Muscle of leg (tissue), 11 donors: ENCODE results near the gene RGS3. TPM values are rescaled to one million over a fixed set of nuclear protein-coding genes. Genes with fewer than 3 reads are reported as not detected.
"Not testable (repeated sequence)": the region's sequence is repeated elsewhere in the genome, so short reads cannot be mapped to it uniquely, and the experiment has no call there.

ENCODE experiments used
- DNase-seq: peaks from one replicate; pipeline ENCODE4 v3.0.0; 2013
- H3K27ac ChIP-seq: one replicate; pipeline ENCODE4 v1.5.1; 2013; ENCODE audit warnings: mild to moderate bottlenecking, low read length, control low read depth
- H3K27me3 ChIP-seq: one replicate; pipeline ENCODE4 v1.6.1; 2013; ENCODE audit warnings: low read length; ENCODE audit not compliant: control insufficient read depth, insufficient read depth
- H3K36me3 ChIP-seq: one replicate; pipeline ENCODE4 v1.6.1; 2013; ENCODE audit warnings: low read length; ENCODE audit not compliant: control insufficient read depth, insufficient read depth
- H3K4me1 ChIP-seq: one replicate; pipeline ENCODE4 v1.6.1; 2013; ENCODE audit warnings: low read length; ENCODE audit not compliant: control insufficient read depth, insufficient read depth
- H3K4me3 ChIP-seq: one replicate; pipeline ENCODE4 v1.5.1; 2013; ENCODE audit warnings: low read length, control low read depth
- H3K9me3 ChIP-seq: replicated peaks from 2 replicates; pipeline ENCODE4 v1.6.1; 2013; ENCODE audit warnings: low read depth, low read length; ENCODE audit not compliant: control insufficient read depth
- WGBS: methylation state at CpG from one replicate; pipeline ENCODE4 v1.1.5; 2013; ENCODE audit warnings: missing lambda C conversion rate; ENCODE audit not compliant: insufficient coverage; 5-methylcytosine and 5-hydroxymethylcytosine counted together
- polyA plus RNA-seq, 8 donors: library from polyadenylated mRNA; unstranded; fragments of 120-200 nt; gene quantifications; one replicate each; pipeline versions ENCODE4 v1.2.1 to v1.2.3, GENCODE V29; 2013; ENCODE audit warnings: inconsistent platforms in 1 of 8, low replicate concordance in 1 of 8; ENCODE audit not compliant: insufficient read length in 8 of 8, insufficient read depth in 1 of 8
- total RNA-seq: library from RNA; stranded (reverse); fragments of 120-200 nt; gene quantifications from one replicate; pipeline ENCODE4 v1.2.4, GENCODE V29; 2013

RGS3 gene
- total and polyA plus RNA-seq, 9 donors = 38.0 to 63.3 (median 49.1) TPM

DNA sequence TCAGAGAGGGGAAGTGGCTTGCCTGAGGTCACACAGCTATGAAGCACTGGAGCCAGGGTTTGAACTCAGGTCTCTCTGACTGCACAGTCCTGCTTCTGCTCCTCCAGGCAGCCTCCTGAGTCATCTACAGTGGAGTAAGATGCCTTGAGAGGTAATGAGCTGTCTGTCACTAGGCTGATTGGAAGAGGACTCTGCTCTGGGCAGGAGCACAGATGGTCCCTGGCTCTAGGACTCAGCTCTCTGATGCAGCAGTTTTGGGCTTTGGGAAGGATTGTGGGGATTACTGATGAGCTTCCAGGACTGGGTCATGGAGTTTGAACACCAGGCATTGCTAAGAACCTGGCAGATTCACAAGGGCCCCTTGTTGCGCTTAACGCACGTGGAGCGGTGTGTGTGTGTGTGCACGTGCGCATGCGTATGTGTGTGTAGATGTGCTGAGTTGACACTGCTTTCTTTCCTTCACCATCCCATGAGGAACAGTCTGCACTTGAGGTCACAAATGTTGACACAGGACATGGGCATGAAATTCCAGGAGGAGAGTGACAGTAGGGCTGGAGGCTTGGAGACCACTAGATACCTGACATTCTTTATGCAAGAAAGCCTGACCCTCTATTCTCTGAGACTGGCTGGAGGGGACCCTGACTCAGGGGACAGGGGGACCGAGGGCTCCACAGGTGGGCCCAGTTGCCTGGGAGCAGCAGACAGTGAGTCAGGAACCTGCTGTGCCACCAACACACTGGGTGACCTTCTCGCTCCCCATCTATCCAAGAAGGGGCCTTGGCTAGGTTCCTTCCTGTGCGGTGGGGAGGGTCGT lies 170.5 kb downstream of the RGS3 start:
- WGBS = 41% methylated on average over 3 of the region's 11 CpGs
- no peaks in the 10 kb centered on the region for H3K27me3 ChIP-seq
- H3K4me3 ChIP-seq = no peak overlapping the region
- H3K9me3 ChIP-seq = no peaks in the 10 kb centered on the region
- peak overlapping the region; percentile 39 for H3K27ac ChIP-seq
- peak; percentile 50 for DNase-seq
- H3K36me3 ChIP-seq = no peaks in the 10 kb centered on the region
- peaks cover 48% of the 10 kb centered on the region for H3K4me1 ChIP-seq

DNA sequence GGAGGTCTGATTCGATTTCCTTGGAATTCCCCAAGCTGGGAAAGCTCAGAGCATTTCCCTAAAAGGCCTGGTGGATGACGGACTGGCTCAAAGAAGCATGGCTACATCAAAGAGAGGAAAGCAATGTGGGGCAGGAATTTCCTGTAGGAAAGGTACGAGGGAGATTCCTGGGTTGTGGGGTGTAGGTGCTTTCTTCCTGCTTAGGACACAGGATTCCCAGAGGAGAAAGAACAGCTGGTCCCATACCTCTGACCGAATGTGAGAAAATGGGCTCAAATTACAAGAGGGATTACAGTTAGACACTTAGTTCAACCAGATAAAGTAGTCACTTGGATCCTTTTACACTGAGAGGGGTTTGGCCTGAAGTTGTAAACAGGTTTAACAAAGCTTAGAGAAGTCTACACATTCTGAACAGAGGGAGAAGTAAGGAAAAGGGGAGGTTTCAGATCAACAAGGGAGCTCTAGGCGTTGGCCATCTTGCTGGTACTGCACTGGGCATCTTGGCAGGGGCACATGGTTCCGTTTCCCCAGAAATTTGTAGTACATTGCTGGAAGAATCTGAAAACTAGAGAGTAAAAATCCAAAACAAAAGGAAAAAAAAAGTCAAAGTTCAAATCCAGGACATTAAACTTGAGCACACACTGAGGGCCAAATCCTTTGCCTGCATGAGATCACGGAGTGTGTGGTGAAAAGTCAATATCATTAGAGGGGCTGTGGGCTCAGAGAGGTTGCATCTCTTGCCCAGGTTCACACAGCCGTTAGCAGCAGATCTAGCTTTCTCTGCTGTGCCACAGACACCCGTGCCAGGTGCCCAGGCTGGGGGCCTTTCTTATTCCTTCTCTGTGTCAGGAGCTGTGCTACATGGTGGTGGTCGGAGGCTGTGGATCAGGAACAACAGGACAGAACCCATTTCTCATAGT lies 171.3 kb downstream of the RGS3 start:
- whole genome bisulfite sequencing = 54% methylated on average over 5 of the region's 10 CpGs
- peak; percentile 51 for DNase-seq
- no peaks in the 10 kb centered on the region for H3K9me3 ChIP-seq
- no peak overlapping the region for H3K4me3 ChIP-seq
- no peaks in the 10 kb centered on the region for H3K36me3 ChIP-seq
- H3K27me3 ChIP-seq = no peaks in the 10 kb centered on the region
- peaks cover 48% of the 10 kb centered on the region for H3K4me1 ChIP-seq
- H3K27ac ChIP-seq = peak overlapping the region; percentile 39

DNA sequence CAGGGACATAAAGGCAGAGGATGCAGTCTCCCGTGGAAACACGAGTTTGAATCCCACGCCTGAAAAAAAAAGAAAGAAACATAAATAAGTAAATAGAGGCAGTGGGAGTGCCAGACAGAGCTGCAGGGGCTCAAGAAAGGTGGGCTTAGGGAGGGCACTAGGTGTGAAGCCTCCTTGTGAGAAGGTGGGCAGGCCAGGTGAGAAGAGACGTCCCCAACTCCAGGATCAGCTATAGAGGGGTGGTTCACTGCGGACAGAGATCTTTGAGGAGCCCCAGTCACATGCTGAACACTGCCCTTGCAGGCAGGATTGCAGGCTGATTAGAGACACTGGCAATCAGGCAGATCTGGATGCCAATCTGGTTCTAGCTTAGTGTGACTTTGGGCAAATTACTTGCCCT lies 172.1 kb downstream of the RGS3 start:
- H3K9me3 ChIP-seq = no peaks in the 10 kb centered on the region
- no peak for DNase-seq
- H3K27me3 ChIP-seq = no peaks in the 10 kb centered on the region
- H3K4me1 ChIP-seq = peaks cover 47% of the 10 kb centered on the region
- no peak overlapping the region for H3K27ac ChIP-seq
- no peak overlapping the region for H3K4me3 ChIP-seq
- 57% methylated on average over 4 of the region's 5 CpGs for WGBS
- H3K36me3 ChIP-seq = no peaks in the 10 kb centered on the region

DNA sequence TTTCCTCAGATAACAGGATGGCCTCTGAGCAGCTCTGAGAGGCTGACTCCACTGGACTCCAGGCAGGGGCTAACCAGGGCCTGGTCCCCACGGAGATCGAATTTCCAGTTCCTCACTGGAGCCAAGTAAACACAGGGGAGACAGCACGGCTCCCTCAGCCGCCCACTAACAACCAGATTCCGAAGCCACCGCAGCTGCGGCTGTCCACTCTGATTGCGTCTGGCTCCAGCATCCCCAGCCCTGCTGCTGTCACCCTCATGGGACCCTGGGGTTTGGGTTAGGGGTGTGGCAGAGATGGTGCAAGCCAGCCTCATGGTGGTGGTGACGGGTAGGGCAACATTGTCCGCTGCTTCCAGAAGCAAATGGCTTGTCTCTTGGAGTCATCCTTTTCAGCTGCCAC lies 172.6 kb downstream of the RGS3 start:
- Histone ChIP-seq H3K9me3 (no peaks in the 10 kb centered on the region), H3K27ac (no peak overlapping the region), H3K4me1 (peaks cover 42% of the 10 kb centered on the region), H3K27me3 (no peaks in the 10 kb centered on the region), H3K4me3 (no peak overlapping the region), H3K36me3 (no peaks in the 10 kb centered on the region)
- WGBS = 50% methylated on average over 9 of the region's 10 CpGs
- DNase-seq = peak; percentile 63

DNA sequence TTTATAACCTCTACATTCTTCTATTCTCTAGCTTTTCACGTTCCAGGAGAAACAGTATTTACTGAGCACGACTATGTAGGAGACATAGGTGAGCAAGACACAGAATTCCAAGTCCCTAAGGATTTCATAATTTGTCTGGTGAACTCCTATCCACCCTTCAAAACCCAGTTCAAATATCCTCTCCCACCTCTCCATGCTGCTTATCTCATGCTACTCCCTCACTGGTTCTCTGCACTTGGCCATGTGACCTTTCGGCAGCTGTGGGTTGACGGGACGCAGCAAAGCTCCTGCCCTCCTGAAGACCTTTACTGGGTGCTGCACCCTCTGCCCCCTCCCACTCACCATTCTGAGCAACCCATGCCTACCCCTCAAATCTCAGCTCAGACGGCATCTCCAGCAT lies 173.2 kb downstream of the RGS3 start:
- H3K27me3 ChIP-seq = no peaks in the 10 kb centered on the region
- no peak for DNase-seq
- H3K9me3 ChIP-seq = no peaks in the 10 kb centered on the region
- 82% methylated on average over 5 of the region's 6 CpGs for WGBS
- H3K4me1 ChIP-seq = peaks cover 37% of the 10 kb centered on the region
- no peaks in the 10 kb centered on the region for H3K36me3 ChIP-seq
- H3K27ac ChIP-seq = no peak overlapping the region
- no peak overlapping the region for H3K4me3 ChIP-seq

DNA sequence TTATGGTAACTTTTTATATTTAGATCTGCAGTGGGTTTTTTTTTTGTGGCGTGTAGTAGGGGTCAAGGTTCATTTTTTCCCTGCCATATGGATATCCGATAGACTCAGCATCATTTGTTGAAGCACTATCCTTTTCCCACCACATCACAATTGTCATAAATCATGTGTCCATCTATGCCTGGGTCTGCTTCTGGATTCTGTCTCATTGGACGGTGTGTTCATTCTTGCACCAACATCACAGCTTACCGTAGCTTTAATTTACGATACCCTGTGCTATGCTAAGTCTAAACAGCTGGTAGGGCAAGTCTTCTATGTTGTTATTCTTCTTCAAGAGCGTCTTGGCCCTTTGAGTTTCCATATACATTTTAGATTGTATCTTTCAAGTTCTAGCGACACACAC lies 175.0 kb downstream of the RGS3 start:
- no peak for DNase-seq
- no peak overlapping the region for H3K4me3 ChIP-seq
- no peaks in the 10 kb centered on the region for H3K27me3 ChIP-seq
- H3K4me1 ChIP-seq = peaks cover 29% of the 10 kb centered on the region
- no peak overlapping the region for H3K27ac ChIP-seq
- H3K36me3 ChIP-seq = no peaks in the 10 kb centered on the region
- no peaks in the 10 kb centered on the region for H3K9me3 ChIP-seq
- 60% methylated on average over 1 of the region's 7 CpGs for WGBS

DNA sequence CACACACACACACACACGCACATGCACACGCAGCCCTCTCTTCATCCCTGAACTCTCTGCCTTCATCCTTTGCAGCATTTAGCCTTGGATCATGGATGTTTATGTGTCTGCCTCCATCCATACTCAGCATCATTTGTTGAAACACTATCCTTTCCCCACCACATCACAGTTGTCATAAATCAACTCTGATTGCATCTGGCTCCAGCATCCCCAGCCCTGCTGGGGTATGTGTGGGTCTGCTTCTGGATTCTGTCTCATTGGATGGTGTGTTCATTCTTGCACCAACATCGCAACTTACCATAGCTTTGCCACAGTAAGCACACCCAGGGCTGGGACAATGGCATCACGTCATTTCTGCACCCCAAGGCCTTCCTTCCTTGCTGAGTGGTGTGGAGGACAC lies 175.4 kb downstream of the RGS3 start:
- no peaks in the 10 kb centered on the region for H3K9me3 ChIP-seq
- 70% methylated on average over 2 of the region's 4 CpGs for WGBS
- peaks cover 26% of the 10 kb centered on the region for H3K4me1 ChIP-seq
- no peak for DNase-seq
- no peaks in the 10 kb centered on the region for H3K36me3 ChIP-seq
- H3K27me3 ChIP-seq = no peaks in the 10 kb centered on the region
- H3K27ac ChIP-seq = no peak overlapping the region
- H3K4me3 ChIP-seq = no peak overlapping the region

DNA sequence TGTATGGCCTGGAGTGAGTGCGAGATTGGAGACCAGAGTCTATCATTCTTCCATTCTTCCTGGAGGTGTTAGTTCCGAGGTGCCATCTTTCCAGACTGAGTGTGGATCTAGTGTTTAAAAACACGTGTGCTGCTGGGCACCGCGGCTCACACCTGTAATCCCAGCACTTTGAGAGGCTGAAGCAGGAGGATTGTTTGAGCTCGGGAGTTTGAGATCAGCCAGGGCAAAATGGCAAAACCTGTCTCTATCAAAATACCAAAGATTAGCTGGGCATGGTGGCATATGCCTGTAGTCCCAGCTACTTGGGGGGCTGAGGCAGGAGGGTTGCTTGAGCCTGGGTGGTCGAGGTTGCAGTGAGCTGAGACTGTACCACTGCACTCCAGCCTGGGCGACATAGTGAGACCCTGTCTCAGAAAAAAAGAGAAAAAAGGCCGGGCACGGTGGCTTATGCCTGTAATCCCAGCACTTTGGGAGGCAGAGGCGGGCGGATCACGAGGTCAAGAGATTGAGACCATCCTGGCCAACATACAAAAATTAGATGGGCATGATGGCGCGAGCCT lies 176.0 kb downstream of the RGS3 start:
- not testable (repeated sequence) for H3K4me3 ChIP-seq, H3K27me3 ChIP-seq, DNase-seq, H3K9me3 ChIP-seq, H3K27ac ChIP-seq, H3K36me3 ChIP-seq
- 84% methylated on average over 8 of the region's 15 CpGs for WGBS
- H3K4me1 ChIP-seq = peaks cover 20% of the 10 kb centered on the region

DNA sequence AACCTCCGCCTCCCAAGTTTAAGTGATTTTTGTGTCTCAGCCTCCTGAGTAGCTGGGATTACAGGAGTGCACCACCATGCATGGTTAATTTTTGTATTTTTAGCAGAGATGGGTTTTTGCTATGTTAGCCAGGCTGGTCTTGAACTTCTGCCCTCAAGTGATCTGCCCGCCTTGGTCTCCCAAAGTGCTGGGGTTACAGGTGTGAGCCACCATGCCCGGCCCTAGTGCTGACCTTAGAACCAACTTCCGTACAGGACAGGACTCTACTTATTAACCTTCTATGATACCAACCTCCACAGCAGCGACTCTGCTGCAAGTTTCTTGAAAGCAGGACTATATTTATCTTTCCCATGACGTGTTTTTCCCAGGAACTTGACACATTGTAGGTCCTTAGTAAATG lies 176.9 kb downstream of the RGS3 start:
- Histone ChIP-seq H3K4me1 (peaks cover 11% of the 10 kb centered on the region), H3K4me3 (no peak overlapping the region), H3K27me3 (no peaks in the 10 kb centered on the region), H3K9me3 (no peaks in the 10 kb centered on the region), H3K27ac (no peak overlapping the region), H3K36me3 (no peaks in the 10 kb centered on the region)
- 85% methylated on average over 3 of the region's 6 CpGs for WGBS
- no peak for DNase-seq
